HCT116 (cell line): Measurements from ENCODE around the gene LFNG. TPM values are rescaled to one million over a fixed set of nuclear protein-coding genes. Genes with fewer than 3 reads are reported as not detected.

Source experiments
- ATAC-seq: fragments of 200-7000 bp; cut with Tn5 transposase; 2 replicates; pipeline ENCODE4 v1.9.1; 2020; ENCODE audit warnings: mild to moderate bottlenecking, moderate library complexity
- BruUV-seq: library from RNA; stranded (reverse); fragments of 400-500 nt; replicated peaks from 2 replicates; lab custom pipeline; 2021; lab: Mats Ljungman, UMichigan
- CTCF ChIA-PET: fragments of 300-600 bp; sonication (Branson Sonifier 250); formaldehyde crosslinking; loops from one replicate; lab custom pipeline; 2021; ENCODE audit warnings: antibody characterized with exemption; lab: Charles Lee
- POLR2A ChIA-PET: fragments of 300-600, 350-600 bp; sonication (Branson Sonifier 250); formaldehyde crosslinking; loops from one replicate; lab custom pipeline; 2021; ENCODE audit warnings: antibody characterized with exemption; lab: Charles Lee
- RAD21 ChIA-PET, 2 experiments: fragments of 300-600 bp; sonication (Branson Sonifier 250); formaldehyde crosslinking; loops; one replicate each; lab custom pipeline; 2023; ENCODE audit warnings: low total read pairs in 2 of 2; ENCODE audit not compliant: uncharacterized antibody in 2 of 2, unreplicated experiment in 2 of 2, low non-redundant PET in 1 of 2; lab: Charles Lee
- DNase-seq: peaks from one replicate; pipeline ENCODE4 v3.0.0-alpha.2; 2010; ENCODE audit warnings: low read depth, low spot score
- H2AFZ ChIP-seq: fragments of 200-600 bp; shearing (Covaris generic), sonication (generic); 2 replicates; pipeline ENCODE4 v1.6.1; 2017; ENCODE audit warnings: low read depth, mixed run types, mixed read lengths, antibody characterized with exemption, low read length; ENCODE audit not compliant: poor library complexity, severe bottlenecking
- H3K27ac ChIP-seq: 2 replicates; pipeline ENCODE4 v1.5.1; 2012; ENCODE audit warnings: low read depth, low read length
- H3K27me3 ChIP-seq: fragments of 200-600 bp; sonication (generic); 2 replicates; pipeline ENCODE4 v1.6.1; 2016; ENCODE audit warnings: mixed run types, low read length, mixed read lengths; ENCODE audit not compliant: insufficient read depth
- H3K36me3 ChIP-seq, 2 experiments: fragments of 200-500 bp in 1 of 2; fragments of 200-600 bp in 1 of 2; sonication (Bioruptor generic) in 1 of 2; sonication (generic) in 1 of 2; 2 replicates each; pipeline versions ENCODE4 v1.5.1 to v1.6.1; 2014 to 2016; ENCODE audit warnings: low read length in 2 of 2, inconsistent platforms in 1 of 2, mixed read lengths in 1 of 2, mixed run types in 1 of 2; ENCODE audit not compliant: insufficient read depth in 2 of 2, control insufficient read depth in 1 of 2
- H3K4me1 ChIP-seq, 2 experiments: fragments of 200-600 bp in 1 of 2; sonication (generic) in 1 of 2; 2 replicates each; pipeline versions ENCODE4 v1.5.1 to v1.6.1; 2012 to 2017; ENCODE audit warnings: low read length in 2 of 2, inconsistent platforms in 1 of 2, mild to moderate bottlenecking in 1 of 2, mixed read lengths in 1 of 2, mixed run types in 1 of 2, moderate library complexity in 1 of 2; ENCODE audit not compliant: insufficient read depth in 2 of 2, control insufficient read depth in 1 of 2
- H3K4me2 ChIP-seq: fragments of 200-600 bp; sonication (generic); 2 replicates; pipeline ENCODE4 v1.6.1; 2017; ENCODE audit warnings: mixed run types, low read length, mixed read lengths
- H3K4me3 ChIP-seq, 2 experiments: fragments of 200-600 bp in 1 of 2; sonication (generic) in 1 of 2; replicated peaks in 1 of 2; 2 replicates each; pipeline ENCODE4 v1.5.1; 2011 to 2016; ENCODE audit warnings: low read length in 2 of 2, control low read depth in 1 of 2, low read depth in 1 of 2, mild to moderate bottlenecking in 1 of 2, mixed read lengths in 1 of 2, mixed run types in 1 of 2
- H3K79me2 ChIP-seq: fragments of 200-600 bp; sonication (generic); 2 replicates; pipeline ENCODE4 v1.6.1; 2017; ENCODE audit warnings: mild to moderate bottlenecking, mixed run types, low read length, moderate library complexity, mixed read lengths; ENCODE audit not compliant: insufficient read depth
- H3K9ac ChIP-seq: fragments of 200-600 bp; sonication (generic); 2 replicates; pipeline ENCODE4 v1.6.1; 2016; ENCODE audit warnings: low read length, mixed read lengths
- H3K9me2 ChIP-seq: fragments of 200-600 bp; sonication (generic), shearing (Covaris generic); 2 replicates; pipeline ENCODE4 v1.6.1; 2017; ENCODE audit warnings: mixed run types, mild to moderate bottlenecking, moderate library complexity; ENCODE audit not compliant: insufficient read depth
- H3K9me3 ChIP-seq, 2 experiments: fragments of 200-500 bp in 1 of 2; fragments of 200-600 bp in 1 of 2; sonication (Bioruptor generic) in 1 of 2; sonication (generic) in 1 of 2; 2 replicates each; pipeline ENCODE4 v1.6.1; 2014 to 2017; ENCODE audit warnings: low read length in 2 of 2, mixed read lengths in 2 of 2, inconsistent platforms in 1 of 2, low read depth in 1 of 2, mild to moderate bottlenecking in 1 of 2, mixed run types in 1 of 2, moderate library complexity in 1 of 2; ENCODE audit not compliant: control insufficient read depth in 1 of 2, insufficient read depth in 1 of 2
- H4K20me1 ChIP-seq: fragments of 200-600 bp; sonication (generic), shearing (Covaris generic); 2 replicates; pipeline ENCODE4 v1.6.1; 2017; ENCODE audit warnings: mixed run types, mild to moderate bottlenecking, moderate library complexity; ENCODE audit not compliant: insufficient read depth
- CBX3 ChIP-seq: IDR thresholded peaks from 2 replicates; pipeline ENCODE4 v1.6.1; 2012; ENCODE audit warnings: low read depth
- EGR1 ChIP-seq: IDR thresholded peaks from 2 replicates; pipeline ENCODE4 v1.6.1; 2012; ENCODE audit warnings: low read depth
- EZH2 ChIP-seq: fragments of 200-600 bp; sonication (generic); IDR thresholded peaks from 2 replicates; pipeline ENCODE4 v1.6.1; 2017; ENCODE audit warnings: antibody characterized with exemption, mixed run types
- EZH2phosphoT487 ChIP-seq: fragments of 200-600 bp; IDR thresholded peaks from 2 replicates; pipeline ENCODE4 v1.6.1; 2018; ENCODE audit warnings: antibody characterized with exemption, borderline replicate concordance
- FOSL1 ChIP-seq: IDR thresholded peaks from 2 replicates; pipeline ENCODE4 v1.6.1; 2012; ENCODE audit warnings: low read depth
- JUND ChIP-seq: IDR thresholded peaks from 2 replicates; pipeline ENCODE4 v1.6.1; 2012
- POLR2A ChIP-seq: IDR thresholded peaks from 2 replicates; pipeline ENCODE4 v1.7.0; 2011; ENCODE audit warnings: borderline replicate concordance; ENCODE audit not compliant: insufficient read depth, insufficient read length; ENCODE audit errors: extremely low read depth
- RAD21 ChIP-seq: IDR thresholded peaks from 2 replicates; pipeline ENCODE4 v1.6.1; 2012; ENCODE audit warnings: low read depth, mild to moderate bottlenecking
- SP1 ChIP-seq: IDR thresholded peaks from 2 replicates; pipeline ENCODE4 v1.6.1; 2012; ENCODE audit warnings: low read depth
- SRF ChIP-seq: IDR thresholded peaks from 2 replicates; pipeline ENCODE4 v1.6.1; 2012; ENCODE audit warnings: low read depth
- TCF7L2 ChIP-seq: IDR thresholded peaks from 2 replicates; pipeline ENCODE4 v1.7.0; 2011; ENCODE audit warnings: borderline replicate concordance, inconsistent platforms; ENCODE audit not compliant: insufficient read depth, insufficient read length; ENCODE audit errors: extremely low read depth
- ZFX ChIP-seq: fragments of 450-650 bp; IDR thresholded peaks from 2 replicates; pipeline ENCODE4 v1.6.1; 2017
- intact Hi-C: fragments of 100-400 bp; cut with micrococcal nuclease; formaldehyde crosslinking; loops from 2 replicates; pipeline ENCODE4 v1.10.0; 2022
- total RNA-seq: library from RNA; stranded (reverse); gene quantifications from one replicate; pipeline ENCODE4 v1.2.1, GENCODE V29; 2021; ENCODE audit not compliant: unreplicated experiment
- TF ChIP-seq, protein P1 (sequence below): IDR thresholded peaks from 2 replicates; pipeline ENCODE4 v1.6.1; 2011; ENCODE audit warnings: mild to moderate bottlenecking, low read length, moderate library complexity; ENCODE audit not compliant: insufficient replicate concordance; ENCODE audit errors: extremely low read depth
- TF ChIP-seq, protein P2 (sequence below): IDR thresholded peaks from 2 replicates; pipeline ENCODE4 v1.6.1; 2012
- TF ChIP-seq, protein P3 (sequence below), 3 experiments: fragments of 200-600 bp in 1 of 3; sonication (generic) in 1 of 3; IDR thresholded peaks in 2 of 3; conservative IDR thresholded peaks in 1 of 3; 2 replicates each; pipeline ENCODE4 v1.5.1; 2012 to 2017; ENCODE audit warnings: low read depth in 2 of 3, low read length in 2 of 3, antibody characterized with exemption in 1 of 3, borderline replicate concordance in 1 of 3, control low read depth in 1 of 3, mild to moderate bottlenecking in 1 of 3, mixed read lengths in 1 of 3, mixed run types in 1 of 3, moderate library complexity in 1 of 3; ENCODE audit not compliant: insufficient read depth in 1 of 3

The LFNG gene
- total RNA-seq, 1 experiment from 2014 or later: 14.3 TPM

DNA sequence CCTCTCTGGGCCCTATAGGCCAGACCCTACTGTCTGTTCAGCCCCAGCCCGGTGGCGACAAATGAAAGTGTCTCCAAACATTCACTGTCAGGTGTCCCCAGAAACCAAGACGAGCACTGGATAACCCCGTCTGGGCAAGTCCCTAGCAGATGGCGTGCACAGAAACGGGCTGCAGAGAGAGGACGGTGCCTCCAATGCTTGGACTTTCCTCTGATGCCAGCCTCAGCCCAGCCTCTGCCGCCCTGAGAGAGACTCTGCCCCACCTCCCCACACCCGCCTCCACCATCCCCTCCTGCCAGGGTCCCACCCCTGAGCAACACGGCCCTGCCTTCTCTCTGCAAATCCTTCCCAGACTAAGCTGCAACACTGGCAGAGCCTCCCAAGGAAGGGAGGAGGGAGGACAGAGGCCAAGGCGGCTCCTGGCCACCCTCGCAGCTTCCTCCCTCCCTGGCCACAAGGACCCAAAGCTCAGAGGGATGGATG, 7.4 kb upstream of the LFNG start:
- Histone ChIP-seq H4K20me1 (no peaks in the 10 kb centered on the region), H3K4me2 (no peak overlapping the region), H3K79me2 (no peaks in the 10 kb centered on the region), H3K9ac (no peak overlapping the region), H3K4me1 (peaks cover 4 to 5% of the 10 kb centered on the region in 2 experiments; a peak in 2 of 4 replicates), H3K27me3 (no peaks in the 10 kb centered on the region), H2AFZ (no peak overlapping the region), H3K9me3 (no peaks in the 10 kb centered on the region), H3K27ac (no peak overlapping the region), H3K9me2 (no peaks in the 10 kb centered on the region), H3K36me3 (no peaks in the 10 kb centered on the region), H3K4me3 (no peak overlapping the region)
- POLR2A ChIA-PET: no interaction called here
- CTCF ChIA-PET: no interaction called here
- BruUV-seq: no TSS peak
- ATAC-seq (no peak), DNase-seq (no peak)
- intact Hi-C loops: no loop called here
- RAD21 ChIA-PET: no interaction called here
- no peak for TF ChIP-seq SP1
- TF ChIP-seq, protein P1, sequence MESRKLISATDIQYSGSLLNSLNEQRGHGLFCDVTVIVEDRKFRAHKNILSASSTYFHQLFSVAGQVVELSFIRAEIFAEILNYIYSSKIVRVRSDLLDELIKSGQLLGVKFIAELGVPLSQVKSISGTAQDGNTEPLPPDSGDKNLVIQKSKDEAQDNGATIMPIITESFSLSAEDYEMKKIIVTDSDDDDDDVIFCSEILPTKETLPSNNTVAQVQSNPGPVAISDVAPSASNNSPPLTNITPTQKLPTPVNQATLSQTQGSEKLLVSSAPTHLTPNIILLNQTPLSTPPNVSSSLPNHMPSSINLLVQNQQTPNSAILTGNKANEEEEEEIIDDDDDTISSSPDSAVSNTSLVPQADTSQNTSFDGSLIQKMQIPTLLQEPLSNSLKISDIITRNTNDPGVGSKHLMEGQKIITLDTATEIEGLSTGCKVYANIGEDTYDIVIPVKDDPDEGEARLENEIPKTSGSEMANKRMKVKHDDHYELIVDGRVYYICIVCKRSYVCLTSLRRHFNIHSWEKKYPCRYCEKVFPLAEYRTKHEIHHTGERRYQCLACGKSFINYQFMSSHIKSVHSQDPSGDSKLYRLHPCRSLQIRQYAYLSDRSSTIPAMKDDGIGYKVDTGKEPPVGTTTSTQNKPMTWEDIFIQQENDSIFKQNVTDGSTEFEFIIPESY: no peak
- TF ChIP-seq ZFX: no peak
- no peak for TF ChIP-seq POLR2A
- no peak for TF ChIP-seq SRF
- no peak for TF ChIP-seq RAD21
- TF ChIP-seq, protein P2, sequence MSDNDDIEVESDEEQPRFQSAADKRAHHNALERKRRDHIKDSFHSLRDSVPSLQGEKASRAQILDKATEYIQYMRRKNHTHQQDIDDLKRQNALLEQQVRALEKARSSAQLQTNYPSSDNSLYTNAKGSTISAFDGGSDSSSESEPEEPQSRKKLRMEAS: no peak
- TF ChIP-seq EGR1: no peak
- no peak for TF ChIP-seq TCF7L2
- no peak for TF ChIP-seq CBX3
- no peak for TF ChIP-seq EZH2
- TF ChIP-seq EZH2phosphoT487: no peak
- TF ChIP-seq, protein P3, sequence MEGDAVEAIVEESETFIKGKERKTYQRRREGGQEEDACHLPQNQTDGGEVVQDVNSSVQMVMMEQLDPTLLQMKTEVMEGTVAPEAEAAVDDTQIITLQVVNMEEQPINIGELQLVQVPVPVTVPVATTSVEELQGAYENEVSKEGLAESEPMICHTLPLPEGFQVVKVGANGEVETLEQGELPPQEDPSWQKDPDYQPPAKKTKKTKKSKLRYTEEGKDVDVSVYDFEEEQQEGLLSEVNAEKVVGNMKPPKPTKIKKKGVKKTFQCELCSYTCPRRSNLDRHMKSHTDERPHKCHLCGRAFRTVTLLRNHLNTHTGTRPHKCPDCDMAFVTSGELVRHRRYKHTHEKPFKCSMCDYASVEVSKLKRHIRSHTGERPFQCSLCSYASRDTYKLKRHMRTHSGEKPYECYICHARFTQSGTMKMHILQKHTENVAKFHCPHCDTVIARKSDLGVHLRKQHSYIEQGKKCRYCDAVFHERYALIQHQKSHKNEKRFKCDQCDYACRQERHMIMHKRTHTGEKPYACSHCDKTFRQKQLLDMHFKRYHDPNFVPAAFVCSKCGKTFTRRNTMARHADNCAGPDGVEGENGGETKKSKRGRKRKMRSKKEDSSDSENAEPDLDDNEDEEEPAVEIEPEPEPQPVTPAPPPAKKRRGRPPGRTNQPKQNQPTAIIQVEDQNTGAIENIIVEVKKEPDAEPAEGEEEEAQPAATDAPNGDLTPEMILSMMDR (IDR thresholded peaks at IDR 0.05 in 2 of 3, conservative IDR thresholded peaks at IDR 0.05 in 1 of 3; ENCODE audit: borderline replicate concordance in 1 of 3, insufficient read depth in 1 of 3, low read depth in 2 of 3, low read length in 2 of 3): no peak
- no peak for TF ChIP-seq FOSL1
- TF ChIP-seq JUND: no peak
